Measurements from ENCODE around the gene GUCY1A1. TPM values are rescaled to one million over a fixed set of nuclear protein-coding genes. Genes with fewer than 3 reads are reported as not detected.

The GUCY1A1 gene
- total RNA-seq, 1 experiment from 2014 or later: 0.20 TPM

DNA sequence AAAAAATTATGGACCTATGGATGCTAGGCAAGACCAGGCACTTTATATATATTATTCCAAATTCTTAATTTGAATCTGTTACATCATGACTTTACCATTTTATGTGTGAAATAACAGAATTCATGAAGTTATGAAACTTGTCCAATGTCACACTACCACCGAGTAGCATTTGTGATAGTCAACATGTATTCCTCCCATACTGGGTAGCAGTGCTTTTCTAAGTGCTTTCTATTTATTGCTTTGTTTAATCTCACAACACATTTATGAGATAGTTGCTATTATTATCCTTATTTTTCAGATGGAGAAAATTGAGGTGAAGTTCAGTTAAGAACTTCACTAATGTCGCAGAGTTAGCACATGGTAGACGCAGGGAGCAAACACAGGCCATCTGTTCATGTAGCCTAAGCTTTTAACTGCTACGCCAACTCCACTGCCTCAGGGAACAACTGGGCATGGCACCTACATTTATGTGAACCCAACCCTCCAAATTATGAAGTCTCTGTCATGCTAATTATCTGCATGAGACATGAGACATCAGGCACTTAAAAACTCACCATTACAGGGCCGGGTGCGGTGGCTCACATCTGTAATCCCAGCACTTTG is 20.8 kb downstream of the GUCY1A1 start (continued):
- TF ChIP-seq, protein P1, sequence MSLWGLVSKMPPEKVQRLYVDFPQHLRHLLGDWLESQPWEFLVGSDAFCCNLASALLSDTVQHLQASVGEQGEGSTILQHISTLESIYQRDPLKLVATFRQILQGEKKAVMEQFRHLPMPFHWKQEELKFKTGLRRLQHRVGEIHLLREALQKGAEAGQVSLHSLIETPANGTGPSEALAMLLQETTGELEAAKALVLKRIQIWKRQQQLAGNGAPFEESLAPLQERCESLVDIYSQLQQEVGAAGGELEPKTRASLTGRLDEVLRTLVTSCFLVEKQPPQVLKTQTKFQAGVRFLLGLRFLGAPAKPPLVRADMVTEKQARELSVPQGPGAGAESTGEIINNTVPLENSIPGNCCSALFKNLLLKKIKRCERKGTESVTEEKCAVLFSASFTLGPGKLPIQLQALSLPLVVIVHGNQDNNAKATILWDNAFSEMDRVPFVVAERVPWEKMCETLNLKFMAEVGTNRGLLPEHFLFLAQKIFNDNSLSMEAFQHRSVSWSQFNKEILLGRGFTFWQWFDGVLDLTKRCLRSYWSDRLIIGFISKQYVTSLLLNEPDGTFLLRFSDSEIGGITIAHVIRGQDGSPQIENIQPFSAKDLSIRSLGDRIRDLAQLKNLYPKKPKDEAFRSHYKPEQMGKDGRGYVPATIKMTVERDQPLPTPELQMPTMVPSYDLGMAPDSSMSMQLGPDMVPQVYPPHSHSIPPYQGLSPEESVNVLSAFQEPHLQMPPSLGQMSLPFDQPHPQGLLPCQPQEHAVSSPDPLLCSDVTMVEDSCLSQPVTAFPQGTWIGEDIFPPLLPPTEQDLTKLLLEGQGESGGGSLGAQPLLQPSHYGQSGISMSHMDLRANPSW (CRISPR knock-in tag; conservative IDR thresholded peaks at IDR 0.05; ENCODE audit: low read depth): no peak
- TF ChIP-seq, protein P2, sequence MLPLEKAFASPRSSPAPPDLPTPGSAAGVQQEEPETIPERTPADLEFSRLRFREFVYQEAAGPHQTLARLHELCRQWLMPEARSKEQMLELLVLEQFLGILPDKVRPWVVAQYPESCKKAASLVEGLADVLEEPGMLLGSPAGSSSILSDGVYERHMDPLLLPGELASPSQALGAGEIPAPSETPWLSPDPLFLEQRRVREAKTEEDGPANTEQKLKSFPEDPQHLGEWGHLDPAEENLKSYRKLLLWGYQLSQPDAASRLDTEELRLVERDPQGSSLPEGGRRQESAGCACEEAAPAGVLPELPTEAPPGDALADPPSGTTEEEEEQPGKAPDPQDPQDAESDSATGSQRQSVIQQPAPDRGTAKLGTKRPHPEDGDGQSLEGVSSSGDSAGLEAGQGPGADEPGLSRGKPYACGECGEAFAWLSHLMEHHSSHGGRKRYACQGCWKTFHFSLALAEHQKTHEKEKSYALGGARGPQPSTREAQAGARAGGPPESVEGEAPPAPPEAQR (CRISPR knock-in tag; IDR thresholded peaks at IDR 0.05): no peak

DNA sequence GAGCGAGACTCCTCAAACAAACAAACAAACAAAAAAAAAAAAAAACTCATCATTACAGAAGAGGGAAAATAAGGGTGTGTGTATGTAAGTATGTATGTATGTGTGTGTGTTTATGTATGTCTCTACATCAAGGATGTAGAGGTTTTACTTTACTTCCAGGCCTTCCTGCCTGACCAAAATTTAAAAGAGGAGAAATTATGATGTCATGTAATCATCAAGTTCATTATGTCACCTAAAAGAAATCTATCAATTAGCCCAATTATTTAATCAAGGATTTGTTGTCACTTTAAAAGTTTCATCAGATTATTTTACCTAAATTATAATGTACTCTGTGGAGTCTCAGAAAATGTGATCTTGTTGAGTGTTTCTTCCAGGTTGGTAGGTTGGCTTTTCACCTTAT is 21.6 kb downstream of the GUCY1A1 start:
- POLR2A ChIA-PET: no interaction called here

More for the DNA sequence above, 21.6 kb downstream of the GUCY1A1 start:
- Mint-ChIP-seq H3K27ac (no peak overlapping the region), H3K9me3 (no peaks in the 10 kb centered on the region), H3K4me3 (no peak overlapping the region), H3K27me3 (ENCODE audit: low read depth) (no peaks in the 10 kb centered on the region), H3K4me1 (no peaks in the 10 kb centered on the region), H3K36me3 (no peaks in the 10 kb centered on the region)
- CTCF ChIA-PET: no interaction called here
- no peak for TF ChIP-seq ZNF671 (CRISPR knock-in tag; IDR thresholded peaks at IDR 0.05)
- TF ChIP-seq, protein P3, sequence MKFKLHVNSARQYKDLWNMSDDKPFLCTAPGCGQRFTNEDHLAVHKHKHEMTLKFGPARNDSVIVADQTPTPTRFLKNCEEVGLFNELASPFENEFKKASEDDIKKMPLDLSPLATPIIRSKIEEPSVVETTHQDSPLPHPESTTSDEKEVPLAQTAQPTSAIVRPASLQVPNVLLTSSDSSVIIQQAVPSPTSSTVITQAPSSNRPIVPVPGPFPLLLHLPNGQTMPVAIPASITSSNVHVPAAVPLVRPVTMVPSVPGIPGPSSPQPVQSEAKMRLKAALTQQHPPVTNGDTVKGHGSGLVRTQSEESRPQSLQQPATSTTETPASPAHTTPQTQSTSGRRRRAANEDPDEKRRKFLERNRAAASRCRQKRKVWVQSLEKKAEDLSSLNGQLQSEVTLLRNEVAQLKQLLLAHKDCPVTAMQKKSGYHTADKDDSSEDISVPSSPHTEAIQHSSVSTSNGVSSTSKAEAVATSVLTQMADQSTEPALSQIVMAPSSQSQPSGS (CRISPR knock-in tag; IDR thresholded peaks at IDR 0.05; ENCODE audit: borderline replicate concordance, low read depth): no peak
- TF ChIP-seq, protein P4, sequence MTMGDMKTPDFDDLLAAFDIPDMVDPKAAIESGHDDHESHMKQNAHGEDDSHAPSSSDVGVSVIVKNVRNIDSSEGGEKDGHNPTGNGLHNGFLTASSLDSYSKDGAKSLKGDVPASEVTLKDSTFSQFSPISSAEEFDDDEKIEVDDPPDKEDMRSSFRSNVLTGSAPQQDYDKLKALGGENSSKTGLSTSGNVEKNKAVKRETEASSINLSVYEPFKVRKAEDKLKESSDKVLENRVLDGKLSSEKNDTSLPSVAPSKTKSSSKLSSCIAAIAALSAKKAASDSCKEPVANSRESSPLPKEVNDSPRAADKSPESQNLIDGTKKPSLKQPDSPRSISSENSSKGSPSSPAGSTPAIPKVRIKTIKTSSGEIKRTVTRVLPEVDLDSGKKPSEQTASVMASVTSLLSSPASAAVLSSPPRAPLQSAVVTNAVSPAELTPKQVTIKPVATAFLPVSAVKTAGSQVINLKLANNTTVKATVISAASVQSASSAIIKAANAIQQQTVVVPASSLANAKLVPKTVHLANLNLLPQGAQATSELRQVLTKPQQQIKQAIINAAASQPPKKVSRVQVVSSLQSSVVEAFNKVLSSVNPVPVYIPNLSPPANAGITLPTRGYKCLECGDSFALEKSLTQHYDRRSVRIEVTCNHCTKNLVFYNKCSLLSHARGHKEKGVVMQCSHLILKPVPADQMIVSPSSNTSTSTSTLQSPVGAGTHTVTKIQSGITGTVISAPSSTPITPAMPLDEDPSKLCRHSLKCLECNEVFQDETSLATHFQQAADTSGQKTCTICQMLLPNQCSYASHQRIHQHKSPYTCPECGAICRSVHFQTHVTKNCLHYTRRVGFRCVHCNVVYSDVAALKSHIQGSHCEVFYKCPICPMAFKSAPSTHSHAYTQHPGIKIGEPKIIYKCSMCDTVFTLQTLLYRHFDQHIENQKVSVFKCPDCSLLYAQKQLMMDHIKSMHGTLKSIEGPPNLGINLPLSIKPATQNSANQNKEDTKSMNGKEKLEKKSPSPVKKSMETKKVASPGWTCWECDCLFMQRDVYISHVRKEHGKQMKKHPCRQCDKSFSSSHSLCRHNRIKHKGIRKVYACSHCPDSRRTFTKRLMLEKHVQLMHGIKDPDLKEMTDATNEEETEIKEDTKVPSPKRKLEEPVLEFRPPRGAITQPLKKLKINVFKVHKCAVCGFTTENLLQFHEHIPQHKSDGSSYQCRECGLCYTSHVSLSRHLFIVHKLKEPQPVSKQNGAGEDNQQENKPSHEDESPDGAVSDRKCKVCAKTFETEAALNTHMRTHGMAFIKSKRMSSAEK (CRISPR knock-in tag; IDR thresholded peaks at IDR 0.05; ENCODE audit: borderline replicate concordance): no peak
- TF ChIP-seq RELA (CRISPR knock-in tag; IDR thresholded peaks at IDR 0.05; ENCODE audit: borderline replicate concordance): no peak
- no peak for TF ChIP-seq JAZF1 (CRISPR knock-in tag; IDR thresholded peaks at IDR 0.05)
- TF ChIP-seq, protein P2 (CRISPR knock-in tag; IDR thresholded peaks at IDR 0.05): no peak
- TF ChIP-seq NR1H2 (CRISPR knock-in tag; IDR thresholded peaks at IDR 0.05): no peak
- TF ChIP-seq SMAD4 (CRISPR knock-in tag; IDR thresholded peaks at IDR 0.05): no peak
- TF ChIP-seq GABPB1 (CRISPR knock-in tag; IDR thresholded peaks at IDR 0.05): no peak
- TF ChIP-seq, protein P5, sequence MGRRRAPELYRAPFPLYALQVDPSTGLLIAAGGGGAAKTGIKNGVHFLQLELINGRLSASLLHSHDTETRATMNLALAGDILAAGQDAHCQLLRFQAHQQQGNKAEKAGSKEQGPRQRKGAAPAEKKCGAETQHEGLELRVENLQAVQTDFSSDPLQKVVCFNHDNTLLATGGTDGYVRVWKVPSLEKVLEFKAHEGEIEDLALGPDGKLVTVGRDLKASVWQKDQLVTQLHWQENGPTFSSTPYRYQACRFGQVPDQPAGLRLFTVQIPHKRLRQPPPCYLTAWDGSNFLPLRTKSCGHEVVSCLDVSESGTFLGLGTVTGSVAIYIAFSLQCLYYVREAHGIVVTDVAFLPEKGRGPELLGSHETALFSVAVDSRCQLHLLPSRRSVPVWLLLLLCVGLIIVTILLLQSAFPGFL (CRISPR knock-in tag; IDR thresholded peaks at IDR 0.05; ENCODE audit: borderline replicate concordance): no peak
- TF ChIP-seq, protein P6, sequence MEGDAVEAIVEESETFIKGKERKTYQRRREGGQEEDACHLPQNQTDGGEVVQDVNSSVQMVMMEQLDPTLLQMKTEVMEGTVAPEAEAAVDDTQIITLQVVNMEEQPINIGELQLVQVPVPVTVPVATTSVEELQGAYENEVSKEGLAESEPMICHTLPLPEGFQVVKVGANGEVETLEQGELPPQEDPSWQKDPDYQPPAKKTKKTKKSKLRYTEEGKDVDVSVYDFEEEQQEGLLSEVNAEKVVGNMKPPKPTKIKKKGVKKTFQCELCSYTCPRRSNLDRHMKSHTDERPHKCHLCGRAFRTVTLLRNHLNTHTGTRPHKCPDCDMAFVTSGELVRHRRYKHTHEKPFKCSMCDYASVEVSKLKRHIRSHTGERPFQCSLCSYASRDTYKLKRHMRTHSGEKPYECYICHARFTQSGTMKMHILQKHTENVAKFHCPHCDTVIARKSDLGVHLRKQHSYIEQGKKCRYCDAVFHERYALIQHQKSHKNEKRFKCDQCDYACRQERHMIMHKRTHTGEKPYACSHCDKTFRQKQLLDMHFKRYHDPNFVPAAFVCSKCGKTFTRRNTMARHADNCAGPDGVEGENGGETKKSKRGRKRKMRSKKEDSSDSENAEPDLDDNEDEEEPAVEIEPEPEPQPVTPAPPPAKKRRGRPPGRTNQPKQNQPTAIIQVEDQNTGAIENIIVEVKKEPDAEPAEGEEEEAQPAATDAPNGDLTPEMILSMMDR (IDR thresholded peaks at IDR 0.05): no peak
- no peak for TF ChIP-seq ZNF263 (CRISPR knock-in tag; IDR thresholded peaks at IDR 0.05; ENCODE audit: low read depth)
- no peak for TF ChIP-seq TP53 (CRISPR knock-in tag; IDR thresholded peaks at IDR 0.05)
- no peak for TF ChIP-seq ZNF317 (CRISPR knock-in tag; IDR thresholded peaks at IDR 0.05; ENCODE audit: borderline replicate concordance, low read depth)
- TF ChIP-seq, protein P7, sequence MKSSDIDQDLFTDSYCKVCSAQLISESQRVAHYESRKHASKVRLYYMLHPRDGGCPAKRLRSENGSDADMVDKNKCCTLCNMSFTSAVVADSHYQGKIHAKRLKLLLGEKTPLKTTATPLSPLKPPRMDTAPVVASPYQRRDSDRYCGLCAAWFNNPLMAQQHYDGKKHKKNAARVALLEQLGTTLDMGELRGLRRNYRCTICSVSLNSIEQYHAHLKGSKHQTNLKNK (CRISPR knock-in tag; IDR thresholded peaks at IDR 0.05): no peak
- TF ChIP-seq ZNF232 (CRISPR knock-in tag; IDR thresholded peaks at IDR 0.05): no peak
- TF ChIP-seq TEAD1 (CRISPR knock-in tag; IDR thresholded peaks at IDR 0.05): no peak
- TF ChIP-seq ZNF416 (CRISPR knock-in tag; IDR thresholded peaks at IDR 0.05): no peak
- TF ChIP-seq, protein P8, sequence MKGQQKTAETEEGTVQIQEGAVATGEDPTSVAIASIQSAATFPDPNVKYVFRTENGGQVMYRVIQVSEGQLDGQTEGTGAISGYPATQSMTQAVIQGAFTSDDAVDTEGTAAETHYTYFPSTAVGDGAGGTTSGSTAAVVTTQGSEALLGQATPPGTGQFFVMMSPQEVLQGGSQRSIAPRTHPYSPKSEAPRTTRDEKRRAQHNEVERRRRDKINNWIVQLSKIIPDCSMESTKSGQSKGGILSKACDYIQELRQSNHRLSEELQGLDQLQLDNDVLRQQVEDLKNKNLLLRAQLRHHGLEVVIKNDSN (CRISPR knock-in tag; IDR thresholded peaks at IDR 0.05): no peak
- no peak for DNase-seq (ENCODE audit: low spot score)
- no peak for ATAC-seq

All from WTC11 (cell line).